HepG2 (cell line): Measurements from ENCODE around the gene PKNOX2. TPM values are rescaled to one million over a fixed set of nuclear protein-coding genes. Genes with fewer than 3 reads are reported as not detected.

ENCODE experiments used
- ATAC-seq: fragments of 200-7000 bp; cut with Tn5 transposase; 3 replicates; pipeline ENCODE4 v1.9.1; 2020; ENCODE audit warnings: mild to moderate bottlenecking, moderate library complexity
- BruUV-seq: library from RNA; stranded (reverse); fragments of 400-500 nt; replicated peaks from 2 replicates; lab custom pipeline; 2021; lab: Mats Ljungman, UMichigan
- CTCF ChIA-PET: fragments of 300-600 bp; formaldehyde crosslinking; extraction: SDS; loops from one replicate; lab custom pipeline; 2021; ENCODE audit warnings: low total read pairs, inconsistent platforms, low intra/inter-chr PET ratio; lab: Yijun Ruan, JAX
- POLR2A ChIA-PET: fragments of 350-600 bp; sonication (Branson Sonifier 250); formaldehyde crosslinking; loops from one replicate; lab custom pipeline; 2020; ENCODE audit warnings: antibody characterized with exemption, inconsistent platforms; lab: Yijun Ruan, JAX
- DNase-seq: peaks from one replicate; pipeline ENCODE4 v3.0.0-alpha.2; 2015; ENCODE audit warnings: low spot score
- FAIRE-seq: peaks from 3 replicates; lab custom pipeline; 2011; peaks lifted over from hg19 to GRCh38; lab: Jason Lieb, UNC
- H2AFZ ChIP-seq: one replicate; pipeline ENCODE4 v1.6.1; 2011; ENCODE audit warnings: low read length, inconsistent platforms
- H3K27ac ChIP-seq: fragments of 300-600 bp; 3 replicates; pipeline ENCODE4 v1.8.0; 2011; ENCODE audit warnings: mixed run types, mild to moderate bottlenecking, mixed read lengths, low read length, inconsistent platforms; ENCODE audit not compliant: insufficient read depth; ENCODE audit errors: extremely low read length
- H3K27me3 ChIP-seq, 2 experiments: fragments of 200-600 bp in 1 of 2; 2 replicates in 1 of 2; 3 replicates in 1 of 2; pipeline versions ENCODE4 v1.6.0 to v1.8.0; 2011; ENCODE audit warnings: low read length in 2 of 2, mild to moderate bottlenecking in 2 of 2, moderate library complexity in 2 of 2, inconsistent platforms in 1 of 2; ENCODE audit not compliant: insufficient read depth in 2 of 2, control insufficient read depth in 1 of 2
- H3K36me3 ChIP-seq, 2 experiments: fragments of 200-600 bp in 1 of 2; replicated peaks in 1 of 2; 2 replicates in 1 of 2; 3 replicates in 1 of 2; pipeline versions ENCODE4 v1.5.1 to v1.8.0; 2011; ENCODE audit warnings: low read length in 2 of 2, inconsistent platforms in 1 of 2; ENCODE audit not compliant: insufficient read depth in 2 of 2, control insufficient read depth in 1 of 2
- H3K4me1 ChIP-seq: 2 replicates; pipeline ENCODE4 v1.5.1; 2012; ENCODE audit warnings: low read length, inconsistent platforms; ENCODE audit not compliant: insufficient read depth
- H3K4me2 ChIP-seq: 2 replicates; pipeline ENCODE4 v1.6.0; 2011; ENCODE audit warnings: low read depth, low read length, inconsistent platforms
- H3K4me3 ChIP-seq, 3 experiments: fragments of 200-600 bp in 1 of 3; sonication (generic), shearing (Covaris generic) in 1 of 3; replicated peaks in 1 of 3; 2 replicates each; pipeline ENCODE4 v1.5.1; 2011 to 2016; ENCODE audit warnings: low read length in 3 of 3, inconsistent platforms in 2 of 3, low read depth in 2 of 3, mild to moderate bottlenecking in 2 of 3, control low read depth in 1 of 3, mixed read lengths in 1 of 3; ENCODE audit not compliant: insufficient read depth in 1 of 3
- H3K79me2 ChIP-seq: one replicate; pipeline ENCODE4 v1.6.1; 2011; ENCODE audit warnings: low read length, inconsistent platforms; ENCODE audit not compliant: insufficient read depth
- H3K9ac ChIP-seq: 2 replicates; pipeline ENCODE4 v1.6.0; 2011; ENCODE audit warnings: mild to moderate bottlenecking, low read depth, low read length, inconsistent platforms; ENCODE audit not compliant: insufficient read depth
- H3K9me3 ChIP-seq: 2 replicates; pipeline ENCODE4 v1.5.1; 2012; ENCODE audit warnings: mild to moderate bottlenecking, low read length
- H4K20me1 ChIP-seq: 2 replicates; pipeline ENCODE4 v1.6.0; 2011; ENCODE audit warnings: inconsistent platforms, mild to moderate bottlenecking, low read length, moderate library complexity; ENCODE audit not compliant: insufficient read depth
- EED ChIP-seq: sonication (generic); formaldehyde crosslinking; IDR thresholded peaks from 2 replicates; pipeline ENCODE4 v1.5.0; 2020; ENCODE audit warnings: mild to moderate bottlenecking, missing genetic modification reagents
- NFKB2 ChIP-seq: sonication (generic); formaldehyde crosslinking; IDR thresholded peaks from 2 replicates; pipeline ENCODE4 v1.4.0; 2020; ENCODE audit warnings: missing genetic modification reagents, borderline replicate concordance
- NR1H2 ChIP-seq: sonication (generic); formaldehyde crosslinking; IDR thresholded peaks from 2 replicates; pipeline ENCODE4 v1.8.1; 2022; ENCODE audit warnings: low read depth, missing genetic modification reagents, borderline replicate concordance
- NR3C1 ChIP-seq: sonication (generic); formaldehyde crosslinking; IDR thresholded peaks from 2 replicates; pipeline ENCODE4 v1.4.0; 2020; ENCODE audit warnings: missing genetic modification reagents
- PCBP1 ChIP-seq: fragments of 200-400 bp; formaldehyde crosslinking; IDR thresholded peaks from 2 replicates; pipeline ENCODE4 v1.6.1; 2017; ENCODE audit warnings: mild to moderate bottlenecking, low read depth, low read length, borderline replicate concordance
- REPIN1 ChIP-seq: sonication (generic); formaldehyde crosslinking; IDR thresholded peaks from 2 replicates; pipeline ENCODE4 v1.8.0; 2022; ENCODE audit warnings: missing genetic modification reagents, low read depth, mild to moderate bottlenecking, borderline replicate concordance
- SRY ChIP-seq: sonication (generic); formaldehyde crosslinking; IDR thresholded peaks from 2 replicates; pipeline ENCODE4 v1.8.0; 2022; ENCODE audit warnings: mild to moderate bottlenecking, missing genetic modification reagents
- TEAD2 ChIP-seq: sonication (generic); formaldehyde crosslinking; IDR thresholded peaks from 2 replicates; pipeline ENCODE4 v1.9.0; 2021; ENCODE audit warnings: missing genetic modification reagents
- TP53 ChIP-seq: sonication (generic); formaldehyde crosslinking; conservative IDR thresholded peaks from 2 replicates; pipeline ENCODE4 v1.4.0; 2020; ENCODE audit warnings: missing genetic modification reagents
- ZNF850 ChIP-seq: sonication (generic); formaldehyde crosslinking; conservative IDR thresholded peaks from 2 replicates; pipeline ENCODE4 v1.9.0; 2021; ENCODE audit warnings: mild to moderate bottlenecking, missing genetic modification reagents
- ZSCAN29 ChIP-seq: sonication (generic); formaldehyde crosslinking; conservative IDR thresholded peaks from 2 replicates; pipeline ENCODE4 v1.4.0; 2020; ENCODE audit warnings: mild to moderate bottlenecking, missing genetic modification reagents
- WGBS: methylation state at CpG from one replicate; pipeline ENCODE4 v1.1.6; 2017; ENCODE audit warnings: low lambda C conversion rate; 5-methylcytosine and 5-hydroxymethylcytosine counted together
- in situ Hi-C: cut with HindIII; loops from 2 replicates; pipeline ENCODE4 v1.10.0; 2017; ENCODE audit warnings: low pct_unique_long_range_greater_than_20kb; ENCODE audit not compliant: extremely low pct_ligation_motif_present
- intact Hi-C: fragments of 100-400 bp; cut with micrococcal nuclease; formaldehyde crosslinking; loops from one replicate; pipeline ENCODE4 v1.10.0; 2022; ENCODE audit not compliant: unreplicated experiment
- polyA plus RNA-seq, 8 experiments: library from polyadenylated mRNA; depleted of rRNA in 3 of 8; stranded (reverse) in 7 of 8; unstranded in 1 of 8; fragments of >200 nt; fragmentation: Illumina TruSeq in 4 of 8; extraction: Trizol in 4 of 8; gene quantifications; 2 replicates each; pipeline versions ENCODE4 v1.2.1 to v1.2.3, GENCODE V29; 2011 to 2016; ENCODE audit warnings: low read depth in 4 of 8, missing spikeins in 1 of 8, mixed read lengths in 1 of 8; ENCODE audit not compliant: insufficient read depth in 1 of 8
- total RNA-seq, 5 experiments: library from RNA; depleted of rRNA; stranded (reverse); fragments of >200 nt; fragmentation: Illumina TruSeq; extraction: Trizol; gene quantifications; 2 replicates each; pipeline ENCODE4 v1.2.3, GENCODE V29; 2016; ENCODE audit warnings: low read depth in 1 of 5
- TF ChIP-seq, protein P1 (sequence below): sonication (generic); formaldehyde crosslinking; IDR thresholded peaks from 2 replicates; pipeline ENCODE4 v1.8.0; 2022; ENCODE audit warnings: mild to moderate bottlenecking, missing genetic modification reagents, moderate library complexity
- TF ChIP-seq, protein P2 (sequence below): sonication (generic); formaldehyde crosslinking; IDR thresholded peaks from 2 replicates; pipeline ENCODE4 v1.4.0; 2020; ENCODE audit warnings: missing genetic modification reagents
- TF ChIP-seq, protein P3 (sequence below): IDR thresholded peaks from 2 replicates; pipeline ENCODE4 v1.6.1; 2016; ENCODE audit warnings: low read depth

Gene PKNOX2
- total and polyA plus RNA-seq, 2 of the 13 experiments (the other 11 are each of a cell fraction or from before 2014, with no cell fraction given) = not detected

DNA sequence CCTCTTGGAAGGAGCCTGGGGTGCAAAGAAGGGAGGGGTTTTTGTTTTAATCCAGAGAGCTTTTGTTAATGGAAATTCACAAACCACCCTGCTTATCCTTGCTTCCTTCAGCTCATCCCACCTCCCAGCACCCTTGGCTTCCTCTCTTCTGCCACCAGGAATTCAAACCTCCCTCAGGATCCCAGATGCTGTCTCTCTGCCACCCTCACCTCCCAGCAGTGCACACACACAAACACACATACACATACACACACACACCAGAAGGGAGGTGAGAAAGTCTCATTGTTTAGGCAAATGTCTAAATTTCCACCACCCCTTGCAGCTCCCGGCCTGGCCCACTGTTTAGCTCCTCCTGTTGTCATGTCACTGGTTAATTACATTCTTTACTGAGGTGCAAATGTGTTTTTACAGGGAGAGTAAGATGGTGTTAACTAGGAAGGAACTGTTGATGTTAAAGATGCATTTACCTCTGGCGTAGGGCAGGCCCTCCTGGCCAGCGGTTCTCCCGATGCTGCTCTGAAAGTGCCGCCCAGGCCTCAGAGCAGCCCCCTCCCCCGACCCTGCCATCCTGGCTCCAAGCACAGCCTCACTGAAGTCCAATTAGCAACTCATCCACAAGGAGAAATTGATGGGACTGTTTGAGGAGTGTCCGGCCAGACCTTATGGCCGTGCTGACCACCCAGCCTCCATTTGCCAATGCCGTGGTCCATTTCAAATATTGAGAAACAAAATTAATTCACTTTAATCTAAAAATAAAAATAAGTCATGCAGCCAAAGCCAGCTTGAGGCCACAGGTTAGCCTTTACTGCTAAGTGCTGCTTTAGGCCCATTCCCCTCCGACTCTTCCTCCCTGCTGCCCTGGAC is 166.1 kb downstream of the PKNOX2 start:
- in situ Hi-C loops = no loop called here
- no peak for DNase-seq
- WGBS = 34% methylated on average over 10 of the region's 10 CpGs
- FAIRE-seq = no peak
- no peak overlapping the region for H3K4me3 ChIP-seq
- H3K4me2 ChIP-seq = no peak overlapping the region
- no peaks in the 10 kb centered on the region for H4K20me1 ChIP-seq
- BruUV-seq = no TSS peak
- no peak for TF ChIP-seq PCBP1
- TF ChIP-seq, protein P1, sequence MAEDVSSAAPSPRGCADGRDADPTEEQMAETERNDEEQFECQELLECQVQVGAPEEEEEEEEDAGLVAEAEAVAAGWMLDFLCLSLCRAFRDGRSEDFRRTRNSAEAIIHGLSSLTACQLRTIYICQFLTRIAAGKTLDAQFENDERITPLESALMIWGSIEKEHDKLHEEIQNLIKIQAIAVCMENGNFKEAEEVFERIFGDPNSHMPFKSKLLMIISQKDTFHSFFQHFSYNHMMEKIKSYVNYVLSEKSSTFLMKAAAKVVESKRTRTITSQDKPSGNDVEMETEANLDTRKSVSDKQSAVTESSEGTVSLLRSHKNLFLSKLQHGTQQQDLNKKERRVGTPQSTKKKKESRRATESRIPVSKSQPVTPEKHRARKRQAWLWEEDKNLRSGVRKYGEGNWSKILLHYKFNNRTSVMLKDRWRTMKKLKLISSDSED = no peak
- no peak for TF ChIP-seq EED (CRISPR knock-in tag)
- TF ChIP-seq, all 625 proteins: peak for 0
- no peaks in the 10 kb centered on the region for H3K4me1 ChIP-seq
- ChIA-PET POLR2A (no interaction called here), CTCF (no interaction called here)
- no peaks in the 10 kb centered on the region for H3K9me3 ChIP-seq
- H3K27me3 ChIP-seq = peaks cover 0 to 33% of the 10 kb centered on the region in 2 experiments; a peak in 3 of 5 replicates
- no peak for ATAC-seq
- H2AFZ ChIP-seq = no peak overlapping the region
- H3K9ac ChIP-seq = no peak overlapping the region
- no peak overlapping the region for H3K27ac ChIP-seq
- H3K36me3 ChIP-seq = no peaks in the 10 kb centered on the region
- H3K79me2 ChIP-seq = no peaks in the 10 kb centered on the region
- intact Hi-C loops = no loop called here

DNA sequence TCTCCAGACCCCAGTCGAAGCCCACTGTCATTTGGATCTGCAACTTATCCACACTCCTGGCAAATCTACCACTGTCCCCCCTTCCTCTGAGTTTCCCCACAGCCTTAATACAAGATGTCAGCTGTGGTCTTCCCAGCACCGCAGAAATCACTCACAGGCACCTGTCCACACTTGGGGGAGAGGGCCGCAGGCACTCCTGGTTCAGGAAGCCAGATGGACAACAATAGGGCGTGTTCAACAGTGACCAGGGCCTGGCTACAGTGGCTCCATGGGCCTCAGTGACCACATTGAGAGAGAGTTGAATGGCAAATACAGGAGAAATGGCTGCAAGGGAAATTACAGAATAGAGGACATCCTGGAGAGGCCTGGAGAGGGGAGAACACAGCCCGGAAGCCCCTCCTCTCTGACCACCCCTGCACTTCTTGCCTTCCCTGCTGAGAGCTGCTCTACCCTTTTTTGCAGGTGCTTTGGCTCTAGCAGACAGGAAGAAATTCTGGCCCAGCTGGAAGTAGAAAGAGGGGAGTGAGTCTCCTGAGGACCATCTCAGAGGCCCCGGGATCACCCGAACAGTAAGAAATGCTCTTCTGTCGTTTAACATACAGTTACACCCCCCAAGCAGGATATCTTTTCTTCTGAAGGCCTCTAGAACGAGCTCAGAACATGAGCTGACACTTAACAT is 166.9 kb downstream of the PKNOX2 start:
- no peak for DNase-seq
- Histone ChIP-seq H3K4me1 (no peaks in the 10 kb centered on the region), H3K27ac (no peak overlapping the region), H3K79me2 (no peaks in the 10 kb centered on the region), H3K9ac (no peak overlapping the region), H3K36me3 (no peaks in the 10 kb centered on the region), H3K9me3 (no peaks in the 10 kb centered on the region), H3K27me3 (peaks cover 0 to 33% of the 10 kb centered on the region in 2 experiments; a peak in 3 of 5 replicates), H4K20me1 (no peaks in the 10 kb centered on the region), H3K4me2 (no peak overlapping the region), H2AFZ (no peak overlapping the region), H3K4me3 (no peak overlapping the region)
- ChIA-PET POLR2A (no interaction called here), CTCF (no interaction called here)
- WGBS = 19% methylated on average over 9 of the region's 9 CpGs
- no peak for FAIRE-seq
- no TSS peak for BruUV-seq
- ATAC-seq = no peak
- in situ Hi-C loops (no loop called here), intact Hi-C loops (no loop called here)
- TF ChIP-seq NFKB2 (CRISPR knock-in tag) = no peak
- no peak for TF ChIP-seq TEAD2
- no peak for TF ChIP-seq NR1H2 (CRISPR knock-in tag)
- TF ChIP-seq REPIN1 (CRISPR knock-in tag) = no peak
- no peak for TF ChIP-seq TP53 (CRISPR knock-in tag)
- TF ChIP-seq NR3C1 = no peak
- no peak for TF ChIP-seq ZSCAN29
- TF ChIP-seq, protein P2, sequence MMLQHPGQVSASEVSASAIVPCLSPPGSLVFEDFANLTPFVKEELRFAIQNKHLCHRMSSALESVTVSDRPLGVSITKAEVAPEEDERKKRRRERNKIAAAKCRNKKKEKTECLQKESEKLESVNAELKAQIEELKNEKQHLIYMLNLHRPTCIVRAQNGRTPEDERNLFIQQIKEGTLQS (CRISPR knock-in tag) = no peak
- TF ChIP-seq ZNF850 (CRISPR knock-in tag) = no peak
- TF ChIP-seq, protein P3, sequence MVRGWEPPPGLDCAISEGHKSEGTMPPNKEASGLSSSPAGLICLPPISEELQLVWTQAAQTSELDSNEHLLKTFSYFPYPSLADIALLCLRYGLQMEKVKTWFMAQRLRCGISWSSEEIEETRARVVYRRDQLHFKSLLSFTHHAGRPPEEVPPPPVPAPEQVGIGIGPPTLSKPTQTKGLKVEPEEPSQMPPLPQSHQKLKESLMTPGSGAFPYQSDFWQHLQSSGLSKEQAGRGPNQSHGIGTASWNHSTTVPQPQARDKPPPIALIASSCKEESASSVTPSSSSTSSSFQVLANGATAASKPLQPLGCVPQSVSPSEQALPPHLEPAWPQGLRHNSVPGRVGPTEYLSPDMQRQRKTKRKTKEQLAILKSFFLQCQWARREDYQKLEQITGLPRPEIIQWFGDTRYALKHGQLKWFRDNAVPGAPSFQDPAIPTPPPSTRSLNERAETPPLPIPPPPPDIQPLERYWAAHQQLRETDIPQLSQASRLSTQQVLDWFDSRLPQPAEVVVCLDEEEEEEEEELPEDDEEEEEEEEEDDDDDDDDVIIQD (CRISPR knock-in tag) = no peak
- TF ChIP-seq SRY (CRISPR knock-in tag) = no peak
